GM12892 (cell line): ENCODE measurements around the gene OR6J1.

Experiments used
- POLR2A ChIP-seq: IDR thresholded peaks from 2 replicates; pipeline ENCODE4 v1.6.1; 2011; ENCODE audit warnings: low read depth, low read length, control low read depth
- POLR2AphosphoS5 ChIP-seq: IDR thresholded peaks from 2 replicates; pipeline ENCODE4 v1.6.1; 2011; ENCODE audit warnings: low read depth, low read length, control low read depth

- TF ChIP-seq POLR2AphosphoS5 (no peak), POLR2A (no peak)
These were observed 21.1 kb downstream of the OR6J1 start for GRCh38 chr14:22623047-22623446.
